Lower lobe of right lung (tissue), 2 donors: ENCODE results near the gene MED19. TPM values are rescaled to one million over a fixed set of nuclear protein-coding genes. Genes with fewer than 3 reads are reported as not detected.
A peak's percentile ranks its signal among the peaks of the same experiment; 100 is the strongest.

Experiments
- ATAC-seq, 2 donors: fragments of 200-7000 bp; cut with Tn5 transposase; one replicate each; pipeline ENCODE4 v1.9.1; 2020 to 2022; ENCODE audit warnings: mild to moderate bottlenecking in 2 of 2, moderate library complexity in 2 of 2
- DNase-seq: peaks from one replicate; pipeline ENCODE4 v3.0.0-alpha.2; 2020
- H3K27ac ChIP-seq: fragments of 200-600 bp; one replicate; pipeline ENCODE4 v1.8.0; 2022
- H3K27me3 ChIP-seq: fragments of 200-600 bp; one replicate; pipeline ENCODE4 v1.8.0; 2022; ENCODE audit warnings: low read depth
- H3K36me3 ChIP-seq: fragments of 200-600 bp; one replicate; pipeline ENCODE4 v1.8.0; 2022; ENCODE audit warnings: mild to moderate bottlenecking
- H3K4me1 ChIP-seq: fragments of 200-600 bp; one replicate; pipeline ENCODE4 v1.8.0; 2022
- H3K4me3 ChIP-seq: fragments of 200-600 bp; one replicate; pipeline ENCODE4 v1.8.0; 2022; ENCODE audit warnings: mild to moderate bottlenecking
- H3K9me3 ChIP-seq: fragments of 200-600 bp; one replicate; pipeline ENCODE4 v1.8.0; 2022
- intact Hi-C: fragments of 100-400 bp; cut with DNase I; formaldehyde crosslinking; loops from one replicate; pipeline ENCODE4 v1.11.0; 2022
- total RNA-seq: library from RNA; stranded (reverse); fragmentation: NEBNext Ultra II Directional; extraction: Animal tissue kit (Norgen Biotek cat#: 25700); gene quantifications from one replicate; pipeline ENCODE4 v1.2.1, GENCODE V29; 2021
- TF ChIP-seq, protein P1 (sequence below): fragments of 200-600 bp; IDR thresholded peaks from one replicate; pipeline ENCODE4 v1.8.0; 2022; ENCODE audit warnings: antibody characterized with exemption, mild to moderate bottlenecking
- donor health status: DM: no; HTN: yes; CAD: no; lungs with severe emphysema.

Gene MED19
- total RNA-seq, 1 donor from 2014 or later, result 12.0 TPM

DNA sequence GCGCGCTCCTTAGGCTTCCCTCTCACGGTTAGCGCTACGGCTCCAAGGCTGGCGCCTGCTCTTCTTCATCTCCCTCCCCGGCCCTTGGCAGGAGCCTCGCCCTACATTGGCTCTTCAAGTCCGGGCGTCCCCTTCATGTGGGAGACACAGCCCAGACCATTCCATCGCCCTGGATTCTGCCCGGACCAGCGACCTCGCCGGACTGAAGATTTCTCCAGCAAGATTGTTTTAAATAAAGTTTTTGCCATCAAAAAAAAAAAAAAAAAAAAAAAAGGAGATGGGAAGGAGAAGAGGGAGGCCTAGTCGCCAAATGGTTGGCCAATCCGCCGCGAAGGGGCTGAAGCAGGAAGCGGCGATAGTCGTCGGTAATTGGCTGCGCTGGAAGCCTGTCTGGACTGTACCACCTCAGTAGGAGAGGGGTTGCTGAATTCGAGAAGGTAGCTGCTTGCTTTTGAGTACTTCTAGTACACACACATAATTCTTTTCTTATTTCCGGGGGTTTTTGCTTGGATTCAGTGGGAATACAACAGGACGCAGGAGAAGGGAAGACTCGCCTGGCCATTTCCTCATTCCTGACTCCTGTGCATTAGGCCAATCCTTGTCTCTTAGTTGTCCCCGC, 44.8 kb downstream of the MED19 start:
- Histone ChIP-seq H3K9me3 (no peaks in the 10 kb centered on the region), H3K27me3 (no peaks in the 10 kb centered on the region), H3K4me3 (peak overlapping the region; percentile 91), H3K27ac (peak overlapping the region; percentile 98), H3K36me3 (peaks cover 19% of the 10 kb centered on the region), H3K4me1 (peaks cover 32% of the 10 kb centered on the region)
- TF ChIP-seq, protein P1, sequence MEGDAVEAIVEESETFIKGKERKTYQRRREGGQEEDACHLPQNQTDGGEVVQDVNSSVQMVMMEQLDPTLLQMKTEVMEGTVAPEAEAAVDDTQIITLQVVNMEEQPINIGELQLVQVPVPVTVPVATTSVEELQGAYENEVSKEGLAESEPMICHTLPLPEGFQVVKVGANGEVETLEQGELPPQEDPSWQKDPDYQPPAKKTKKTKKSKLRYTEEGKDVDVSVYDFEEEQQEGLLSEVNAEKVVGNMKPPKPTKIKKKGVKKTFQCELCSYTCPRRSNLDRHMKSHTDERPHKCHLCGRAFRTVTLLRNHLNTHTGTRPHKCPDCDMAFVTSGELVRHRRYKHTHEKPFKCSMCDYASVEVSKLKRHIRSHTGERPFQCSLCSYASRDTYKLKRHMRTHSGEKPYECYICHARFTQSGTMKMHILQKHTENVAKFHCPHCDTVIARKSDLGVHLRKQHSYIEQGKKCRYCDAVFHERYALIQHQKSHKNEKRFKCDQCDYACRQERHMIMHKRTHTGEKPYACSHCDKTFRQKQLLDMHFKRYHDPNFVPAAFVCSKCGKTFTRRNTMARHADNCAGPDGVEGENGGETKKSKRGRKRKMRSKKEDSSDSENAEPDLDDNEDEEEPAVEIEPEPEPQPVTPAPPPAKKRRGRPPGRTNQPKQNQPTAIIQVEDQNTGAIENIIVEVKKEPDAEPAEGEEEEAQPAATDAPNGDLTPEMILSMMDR, result no peak
- peak; percentile 93 to 94 for ATAC-seq
- intact Hi-C loops, result no loop called here
- peak; percentile 99 for DNase-seq

DNA sequence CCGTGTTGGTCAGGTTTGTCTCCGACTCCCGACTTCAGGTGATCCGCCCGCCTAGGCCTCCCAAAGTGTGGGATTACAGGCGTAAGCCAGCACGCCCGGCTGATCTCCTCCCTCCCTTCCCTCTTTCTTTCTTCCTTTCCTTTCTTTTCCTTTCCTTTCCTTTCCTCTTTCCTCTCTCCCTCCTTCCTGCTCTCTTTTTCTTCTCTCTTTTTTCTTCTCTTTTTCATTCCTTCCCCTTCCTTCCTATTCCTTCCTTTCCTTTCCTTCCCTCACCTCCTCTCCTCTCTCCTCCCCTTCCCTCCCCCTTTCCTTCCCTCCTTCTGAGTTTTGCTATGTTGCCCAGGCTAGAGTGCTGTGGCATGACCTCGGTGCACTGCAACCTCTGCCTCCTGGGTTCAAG, 48.0 kb downstream of the MED19 start:
- Histone ChIP-seq H3K4me1 (peaks cover 12% of the 10 kb centered on the region), H3K27me3 (no peaks in the 10 kb centered on the region), H3K27ac (no peak overlapping the region), H3K36me3 (peaks cover 41% of the 10 kb centered on the region), H3K9me3 (no peaks in the 10 kb centered on the region), H3K4me3 (no peak overlapping the region)
- no peak for ATAC-seq
- DNase-seq, result no peak
- intact Hi-C loops, result no loop called here
- TF ChIP-seq, protein P1, result no peak

DNA sequence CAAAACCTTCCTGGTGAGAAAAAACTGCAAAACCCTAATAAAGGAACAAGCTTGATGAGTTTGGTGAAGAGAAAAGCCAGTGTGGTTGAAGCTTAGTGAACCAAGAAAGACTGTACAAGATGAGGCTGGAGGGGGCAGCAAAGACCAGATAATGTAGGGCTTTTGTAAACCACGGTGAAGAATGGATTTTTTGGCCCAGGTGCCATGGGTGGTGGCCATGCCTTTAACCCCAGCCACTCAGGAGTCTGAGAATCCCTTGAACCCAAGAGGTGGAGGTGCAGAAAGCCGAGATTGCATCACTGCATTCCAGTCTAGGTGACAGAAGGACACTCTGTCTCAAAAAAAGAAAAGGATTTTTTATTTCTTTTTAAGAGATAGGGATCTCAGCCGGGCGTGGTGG, 49.1 kb downstream of the MED19 start:
- TF ChIP-seq, protein P1, result no peak
- ATAC-seq (no peak), DNase-seq (no peak)
- H3K4me1 ChIP-seq, result peaks cover 19% of the 10 kb centered on the region
- no peak overlapping the region for H3K27ac ChIP-seq
- no peaks in the 10 kb centered on the region for H3K9me3 ChIP-seq
- H3K27me3 ChIP-seq, result no peaks in the 10 kb centered on the region
- H3K36me3 ChIP-seq, result peaks cover 41% of the 10 kb centered on the region
- H3K4me3 ChIP-seq, result no peak overlapping the region
- intact Hi-C loops, result no loop called here

DNA sequence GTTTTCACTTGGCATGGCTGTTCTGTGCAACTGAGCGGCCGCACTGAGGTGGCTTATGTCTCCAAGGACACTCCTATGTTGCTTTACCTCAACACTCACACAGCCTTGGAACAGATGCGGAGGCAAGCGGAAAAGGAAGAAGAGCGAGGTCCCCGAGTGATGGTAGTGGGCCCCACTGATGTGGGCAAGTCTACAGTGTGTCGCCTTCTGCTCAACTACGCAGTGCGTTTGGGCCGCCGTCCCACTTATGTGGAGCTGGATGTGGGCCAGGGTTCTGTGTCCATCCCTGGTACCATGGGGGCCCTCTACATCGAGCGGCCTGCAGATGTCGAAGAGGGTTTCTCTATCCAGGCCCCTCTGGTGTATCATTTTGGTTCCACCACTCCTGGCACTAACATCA, 52.3 kb downstream of the MED19 start:
- Histone ChIP-seq H3K36me3 (peaks cover 41% of the 10 kb centered on the region), H3K27me3 (no peaks in the 10 kb centered on the region), H3K4me1 (peaks cover 16% of the 10 kb centered on the region), H3K27ac (no peak overlapping the region), H3K9me3 (no peaks in the 10 kb centered on the region), H3K4me3 (no peak overlapping the region)
- ATAC-seq, result no peak
- intact Hi-C loops, result no loop called here
- TF ChIP-seq, protein P1, result no peak
- DNase-seq, result no peak

DNA sequence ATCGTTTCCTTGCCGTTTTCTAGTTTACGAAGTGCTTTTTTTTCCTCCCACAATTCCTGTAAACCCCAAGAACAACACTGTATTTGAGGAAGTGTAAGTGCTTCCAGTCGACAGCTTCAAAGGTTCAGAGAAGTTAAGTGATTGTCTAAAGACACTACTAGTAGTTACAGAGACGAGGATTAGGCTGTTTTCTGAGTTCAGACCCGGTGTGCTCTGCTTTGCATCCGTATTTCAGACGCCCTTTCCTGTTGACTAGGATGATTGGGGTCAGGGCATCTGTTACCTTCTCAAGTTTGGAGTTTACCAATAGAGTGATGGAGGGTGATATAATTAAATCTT, 54.0 kb downstream of the MED19 start:
- TF ChIP-seq, protein P1, result no peak
- peaks cover 16% of the 10 kb centered on the region for H3K4me1 ChIP-seq
- no peaks in the 10 kb centered on the region for H3K9me3 ChIP-seq
- H3K27ac ChIP-seq, result peak overlapping the region; percentile 80
- intact Hi-C loops, result no loop called here
- H3K36me3 ChIP-seq, result peaks cover 38% of the 10 kb centered on the region
- H3K4me3 ChIP-seq, result peak overlapping the region; percentile 72
- no peaks in the 10 kb centered on the region for H3K27me3 ChIP-seq
- DNase-seq (no peak), ATAC-seq (peak in 1 of 2 donors; percentile 1)
